ENCODE measurements around the gene HAP1. TPM values are rescaled to one million over a fixed set of nuclear protein-coding genes. Genes with fewer than 3 reads are reported as not detected.

HAP1 gene
- total and polyA plus RNA-seq, 2 of the 8 experiments (the other 6 are each of a cell fraction or from before 2014, with no cell fraction given): 2.3 to 3.6 TPM

DNA sequence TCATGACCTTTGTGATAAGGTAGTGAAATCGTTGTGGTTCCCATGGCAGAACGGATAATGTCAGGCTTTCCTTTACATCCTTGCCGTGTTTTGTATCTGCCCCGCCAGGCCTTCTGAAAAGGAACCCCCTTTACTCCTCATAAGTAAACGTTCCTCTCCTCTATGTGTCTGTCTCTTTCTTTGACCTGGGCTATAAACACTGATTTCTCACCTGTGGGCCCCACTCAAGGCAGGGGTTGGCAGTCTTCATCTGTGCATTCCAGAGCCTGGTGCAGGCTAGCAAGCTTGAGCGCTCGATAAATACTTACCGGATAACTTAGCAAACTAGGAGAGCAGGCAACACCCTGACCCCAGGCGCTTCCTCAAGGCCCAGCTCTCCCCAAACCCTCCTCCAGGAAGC, 7.3 kb upstream of the HAP1 start (continued):
- TF ChIP-seq, protein P1, sequence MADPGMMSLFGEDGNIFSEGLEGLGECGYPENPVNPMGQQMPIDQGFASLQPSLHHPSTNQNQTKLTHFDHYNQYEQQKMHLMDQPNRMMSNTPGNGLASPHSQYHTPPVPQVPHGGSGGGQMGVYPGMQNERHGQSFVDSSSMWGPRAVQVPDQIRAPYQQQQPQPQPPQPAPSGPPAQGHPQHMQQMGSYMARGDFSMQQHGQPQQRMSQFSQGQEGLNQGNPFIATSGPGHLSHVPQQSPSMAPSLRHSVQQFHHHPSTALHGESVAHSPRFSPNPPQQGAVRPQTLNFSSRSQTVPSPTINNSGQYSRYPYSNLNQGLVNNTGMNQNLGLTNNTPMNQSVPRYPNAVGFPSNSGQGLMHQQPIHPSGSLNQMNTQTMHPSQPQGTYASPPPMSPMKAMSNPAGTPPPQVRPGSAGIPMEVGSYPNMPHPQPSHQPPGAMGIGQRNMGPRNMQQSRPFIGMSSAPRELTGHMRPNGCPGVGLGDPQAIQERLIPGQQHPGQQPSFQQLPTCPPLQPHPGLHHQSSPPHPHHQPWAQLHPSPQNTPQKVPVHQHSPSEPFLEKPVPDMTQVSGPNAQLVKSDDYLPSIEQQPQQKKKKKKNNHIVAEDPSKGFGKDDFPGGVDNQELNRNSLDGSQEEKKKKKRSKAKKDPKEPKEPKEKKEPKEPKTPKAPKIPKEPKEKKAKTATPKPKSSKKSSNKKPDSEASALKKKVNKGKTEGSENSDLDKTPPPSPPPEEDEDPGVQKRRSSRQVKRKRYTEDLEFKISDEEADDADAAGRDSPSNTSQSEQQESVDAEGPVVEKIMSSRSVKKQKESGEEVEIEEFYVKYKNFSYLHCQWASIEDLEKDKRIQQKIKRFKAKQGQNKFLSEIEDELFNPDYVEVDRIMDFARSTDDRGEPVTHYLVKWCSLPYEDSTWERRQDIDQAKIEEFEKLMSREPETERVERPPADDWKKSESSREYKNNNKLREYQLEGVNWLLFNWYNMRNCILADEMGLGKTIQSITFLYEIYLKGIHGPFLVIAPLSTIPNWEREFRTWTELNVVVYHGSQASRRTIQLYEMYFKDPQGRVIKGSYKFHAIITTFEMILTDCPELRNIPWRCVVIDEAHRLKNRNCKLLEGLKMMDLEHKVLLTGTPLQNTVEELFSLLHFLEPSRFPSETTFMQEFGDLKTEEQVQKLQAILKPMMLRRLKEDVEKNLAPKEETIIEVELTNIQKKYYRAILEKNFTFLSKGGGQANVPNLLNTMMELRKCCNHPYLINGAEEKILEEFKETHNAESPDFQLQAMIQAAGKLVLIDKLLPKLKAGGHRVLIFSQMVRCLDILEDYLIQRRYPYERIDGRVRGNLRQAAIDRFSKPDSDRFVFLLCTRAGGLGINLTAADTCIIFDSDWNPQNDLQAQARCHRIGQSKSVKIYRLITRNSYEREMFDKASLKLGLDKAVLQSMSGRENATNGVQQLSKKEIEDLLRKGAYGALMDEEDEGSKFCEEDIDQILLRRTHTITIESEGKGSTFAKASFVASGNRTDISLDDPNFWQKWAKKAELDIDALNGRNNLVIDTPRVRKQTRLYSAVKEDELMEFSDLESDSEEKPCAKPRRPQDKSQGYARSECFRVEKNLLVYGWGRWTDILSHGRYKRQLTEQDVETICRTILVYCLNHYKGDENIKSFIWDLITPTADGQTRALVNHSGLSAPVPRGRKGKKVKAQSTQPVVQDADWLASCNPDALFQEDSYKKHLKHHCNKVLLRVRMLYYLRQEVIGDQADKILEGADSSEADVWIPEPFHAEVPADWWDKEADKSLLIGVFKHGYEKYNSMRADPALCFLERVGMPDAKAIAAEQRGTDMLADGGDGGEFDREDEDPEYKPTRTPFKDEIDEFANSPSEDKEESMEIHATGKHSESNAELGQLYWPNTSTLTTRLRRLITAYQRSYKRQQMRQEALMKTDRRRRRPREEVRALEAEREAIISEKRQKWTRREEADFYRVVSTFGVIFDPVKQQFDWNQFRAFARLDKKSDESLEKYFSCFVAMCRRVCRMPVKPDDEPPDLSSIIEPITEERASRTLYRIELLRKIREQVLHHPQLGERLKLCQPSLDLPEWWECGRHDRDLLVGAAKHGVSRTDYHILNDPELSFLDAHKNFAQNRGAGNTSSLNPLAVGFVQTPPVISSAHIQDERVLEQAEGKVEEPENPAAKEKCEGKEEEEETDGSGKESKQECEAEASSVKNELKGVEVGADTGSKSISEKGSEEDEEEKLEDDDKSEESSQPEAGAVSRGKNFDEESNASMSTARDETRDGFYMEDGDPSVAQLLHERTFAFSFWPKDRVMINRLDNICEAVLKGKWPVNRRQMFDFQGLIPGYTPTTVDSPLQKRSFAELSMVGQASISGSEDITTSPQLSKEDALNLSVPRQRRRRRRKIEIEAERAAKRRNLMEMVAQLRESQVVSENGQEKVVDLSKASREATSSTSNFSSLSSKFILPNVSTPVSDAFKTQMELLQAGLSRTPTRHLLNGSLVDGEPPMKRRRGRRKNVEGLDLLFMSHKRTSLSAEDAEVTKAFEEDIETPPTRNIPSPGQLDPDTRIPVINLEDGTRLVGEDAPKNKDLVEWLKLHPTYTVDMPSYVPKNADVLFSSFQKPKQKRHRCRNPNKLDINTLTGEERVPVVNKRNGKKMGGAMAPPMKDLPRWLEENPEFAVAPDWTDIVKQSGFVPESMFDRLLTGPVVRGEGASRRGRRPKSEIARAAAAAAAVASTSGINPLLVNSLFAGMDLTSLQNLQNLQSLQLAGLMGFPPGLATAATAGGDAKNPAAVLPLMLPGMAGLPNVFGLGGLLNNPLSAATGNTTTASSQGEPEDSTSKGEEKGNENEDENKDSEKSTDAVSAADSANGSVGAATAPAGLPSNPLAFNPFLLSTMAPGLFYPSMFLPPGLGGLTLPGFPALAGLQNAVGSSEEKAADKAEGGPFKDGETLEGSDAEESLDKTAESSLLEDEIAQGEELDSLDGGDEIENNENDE (IDR thresholded peaks at IDR 0.05; ENCODE audit: insufficient replicate concordance, low read length): no peak
- no peak for TF ChIP-seq SP1 (IDR thresholded peaks at IDR 0.05; ENCODE audit: low read depth, low read length)
- no peak for TF ChIP-seq EGR1 (IDR thresholded peaks at IDR 0.05; ENCODE audit: borderline replicate concordance, low read depth, low read length)
- no peak for TF ChIP-seq POLR2AphosphoS5 (IDR thresholded peaks at IDR 0.05; ENCODE audit: low read depth, low read length)
- TF ChIP-seq KDM4A (IDR thresholded peaks at IDR 0.05; ENCODE audit: low read depth, low read length, severe bottlenecking): no peak

All from H1 (cell line).